OCI-M1 (cell line): Measurements from ENCODE around the gene GPRIN3.

Experiments
- DNase-seq: peaks from one replicate; lab custom pipeline; 2025; lab: John Stamatoyannopoulos, UW

GPRIN3 gene

DNA sequence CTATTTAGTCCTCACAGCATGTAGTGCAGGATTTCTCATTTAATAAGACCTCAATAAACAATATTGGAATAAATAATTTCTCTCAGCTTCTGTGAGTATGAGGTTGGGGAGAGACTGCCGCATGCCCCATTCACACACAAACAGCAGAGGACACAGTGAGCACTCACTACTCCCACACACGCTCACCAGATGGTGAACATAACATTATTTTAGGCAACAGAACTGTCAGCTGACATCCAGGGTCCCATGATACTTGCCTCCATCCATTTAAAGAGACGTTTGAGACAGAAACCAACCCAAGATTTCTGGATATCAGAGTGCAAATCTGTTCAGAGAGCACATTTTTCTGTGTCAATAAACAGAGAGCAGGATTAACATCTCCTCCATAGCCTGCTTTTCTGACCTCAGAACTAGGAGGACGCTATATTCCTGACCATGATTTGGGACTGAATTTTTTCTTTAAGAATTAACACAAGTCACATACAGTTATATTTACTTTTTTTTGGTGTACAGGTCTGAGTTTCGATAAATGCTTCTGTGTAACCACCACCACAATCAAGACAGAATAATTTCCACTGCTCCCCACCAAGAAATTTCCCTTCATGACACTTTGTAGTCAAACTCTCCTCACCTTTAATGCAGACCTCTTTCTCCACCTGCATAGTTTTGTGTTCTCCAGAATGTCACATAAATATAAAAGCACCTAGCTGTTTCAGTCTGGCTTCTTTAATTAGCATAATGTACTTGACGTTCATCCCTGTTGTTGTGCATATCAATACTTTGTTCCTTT, 16.7 kb downstream of the GPRIN3 start:
- peak; percentile 58 for DNase-seq

DNA sequence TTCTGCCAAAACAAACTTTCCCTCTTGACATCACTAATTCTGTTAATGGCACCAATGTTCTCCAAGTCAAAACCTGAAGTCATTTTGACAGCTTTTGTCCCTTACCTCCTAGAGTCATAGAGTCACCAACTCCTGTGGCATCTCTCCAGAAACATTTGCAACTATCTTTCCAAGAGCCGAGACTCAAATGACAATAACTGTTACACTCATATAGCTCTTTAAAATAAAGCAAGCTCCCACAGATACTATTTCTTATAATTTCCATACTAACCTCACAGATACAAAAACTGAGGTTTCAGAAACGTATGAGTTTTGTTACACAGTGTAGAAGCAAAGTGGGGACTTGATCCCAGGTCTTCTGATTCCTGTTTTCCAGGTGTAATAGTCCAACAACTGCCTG, 18.3 kb downstream of the GPRIN3 start:
- no peak for DNase-seq

DNA sequence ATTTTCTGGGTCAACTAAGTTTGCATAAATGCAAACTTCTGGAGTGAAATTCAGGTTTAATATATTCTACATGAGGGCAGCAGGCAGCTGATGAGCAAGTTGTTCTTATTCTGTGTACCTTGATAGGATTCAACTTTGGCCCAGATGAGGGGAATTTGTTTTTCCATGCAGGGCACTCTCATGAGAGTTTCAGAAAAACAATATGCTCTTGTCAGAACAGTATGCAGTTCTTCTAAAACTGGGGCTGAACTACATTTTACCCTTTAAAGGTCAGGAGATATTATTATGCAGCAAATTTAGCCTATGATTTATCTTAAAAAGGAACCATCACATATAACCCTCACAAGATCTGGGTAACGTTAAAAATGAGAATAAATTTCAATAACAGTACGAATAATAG, 19.2 kb downstream of the GPRIN3 start:
- no peak for DNase-seq

DNA sequence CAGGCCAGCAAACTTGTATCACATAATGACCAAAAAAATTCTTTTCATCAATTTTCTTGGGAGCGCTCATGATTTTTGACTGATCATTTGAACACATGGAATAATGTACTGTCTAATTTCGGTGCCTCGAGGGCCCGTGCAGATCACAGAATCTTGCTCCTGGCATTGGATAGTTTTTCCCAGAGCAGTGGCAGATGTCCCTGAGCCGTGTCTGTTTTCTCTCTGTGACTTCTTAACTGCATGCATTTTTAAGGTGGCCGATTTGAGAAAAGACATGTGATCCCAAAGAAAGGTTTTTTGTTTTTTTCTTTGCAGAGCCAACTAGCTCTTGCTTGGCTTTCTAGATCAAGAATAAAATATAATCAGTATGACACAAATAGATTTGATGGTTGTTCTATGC, 19.7 kb downstream of the GPRIN3 start:
- DNase-seq = no peak

DNA sequence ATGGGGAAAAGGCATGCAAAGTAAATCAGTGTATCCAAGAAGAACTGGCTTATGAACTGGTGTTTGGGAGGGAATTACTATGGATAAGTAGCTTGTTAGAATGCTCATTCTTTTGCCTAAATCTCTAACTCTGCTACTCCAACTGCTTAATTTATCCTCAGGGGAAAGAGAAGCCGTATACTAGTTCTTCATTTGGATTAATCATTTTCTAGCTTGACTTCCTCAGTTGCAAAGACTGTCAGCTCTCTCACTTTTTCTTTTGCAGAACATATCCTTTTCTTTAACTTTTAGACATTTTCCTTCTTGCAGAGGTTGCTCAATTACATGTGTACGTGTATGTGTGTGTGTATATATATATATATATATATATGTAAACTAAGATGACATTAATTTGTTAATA, 21.9 kb downstream of the GPRIN3 start:
- no peak for DNase-seq

DNA sequence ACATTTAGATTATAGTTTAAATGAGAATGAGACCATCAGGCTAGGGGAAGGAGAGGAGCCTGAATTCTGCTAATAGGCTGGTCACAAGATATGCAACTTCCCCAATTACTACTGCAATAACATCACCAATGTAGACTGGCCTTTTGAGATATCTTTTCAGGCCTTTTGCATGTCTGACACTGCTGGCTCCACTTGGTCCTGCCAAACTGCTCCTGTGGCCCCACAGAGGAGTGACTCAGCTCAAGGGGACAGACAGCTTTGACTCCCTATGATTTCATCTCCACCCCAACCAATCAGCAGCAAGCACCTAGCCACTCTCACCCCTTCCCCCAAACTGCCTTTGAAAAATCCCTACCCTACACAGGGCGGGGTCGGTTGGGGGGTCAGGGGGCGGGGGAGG, 22.8 kb downstream of the GPRIN3 start:
- DNase-seq = peak; percentile 94

DNA sequence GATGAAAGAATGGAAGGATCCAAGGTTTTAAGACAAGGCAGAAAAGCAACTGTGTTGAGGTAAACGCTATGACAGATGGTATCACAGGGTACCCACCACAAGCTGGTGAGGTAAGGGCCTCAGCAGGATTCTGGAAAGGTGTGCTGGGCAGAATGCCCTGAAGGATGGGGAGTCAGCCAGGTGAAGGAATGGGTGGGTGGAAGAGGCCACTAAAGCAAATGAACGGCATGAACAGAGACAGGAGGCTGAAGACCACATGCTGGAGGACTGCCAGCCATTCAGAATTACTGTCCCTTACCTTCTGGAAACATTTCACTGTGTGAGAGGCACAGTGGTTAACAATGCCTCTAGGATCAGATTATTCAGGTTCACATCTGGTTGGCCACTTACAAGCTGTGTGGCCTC, 23.6 kb downstream of the GPRIN3 start:
- no peak for DNase-seq

DNA sequence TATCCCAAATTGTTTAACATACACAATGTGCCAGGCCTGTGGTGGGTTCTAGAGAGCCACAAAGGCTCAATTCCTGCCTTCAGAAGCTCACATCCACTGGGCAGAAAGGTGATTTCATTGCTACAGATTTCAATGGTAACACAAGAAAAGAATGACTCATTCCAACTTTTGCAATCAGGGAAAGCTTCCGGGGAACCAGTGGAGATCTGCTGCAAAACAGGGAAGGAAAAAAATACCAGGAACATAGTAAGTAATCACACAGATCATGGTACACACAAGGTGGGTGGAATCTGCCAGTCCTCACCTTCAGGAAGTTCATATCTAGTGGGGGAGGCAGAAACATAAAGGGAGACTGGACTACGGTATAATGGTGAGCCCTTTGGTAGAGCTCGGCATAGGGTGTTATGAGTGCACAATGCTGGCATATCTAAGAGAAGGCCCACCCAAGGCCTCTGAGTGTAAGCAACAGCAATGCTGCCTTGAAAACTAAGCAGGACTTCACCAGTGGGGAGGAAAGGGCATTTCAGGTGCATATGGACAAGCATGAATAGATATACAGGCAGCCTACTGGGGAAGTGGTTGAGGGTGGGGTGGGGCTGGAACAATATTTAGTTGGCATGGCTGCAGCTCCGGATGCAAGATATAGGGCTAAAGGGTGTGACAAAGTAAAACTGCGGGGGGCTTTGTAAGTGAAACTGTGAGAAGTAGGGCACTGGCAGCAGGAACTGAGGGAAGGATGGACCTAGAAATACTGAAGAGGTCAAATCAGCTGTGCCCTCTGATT, 24.2 kb downstream of the GPRIN3 start:
- no peak for DNase-seq

DNA sequence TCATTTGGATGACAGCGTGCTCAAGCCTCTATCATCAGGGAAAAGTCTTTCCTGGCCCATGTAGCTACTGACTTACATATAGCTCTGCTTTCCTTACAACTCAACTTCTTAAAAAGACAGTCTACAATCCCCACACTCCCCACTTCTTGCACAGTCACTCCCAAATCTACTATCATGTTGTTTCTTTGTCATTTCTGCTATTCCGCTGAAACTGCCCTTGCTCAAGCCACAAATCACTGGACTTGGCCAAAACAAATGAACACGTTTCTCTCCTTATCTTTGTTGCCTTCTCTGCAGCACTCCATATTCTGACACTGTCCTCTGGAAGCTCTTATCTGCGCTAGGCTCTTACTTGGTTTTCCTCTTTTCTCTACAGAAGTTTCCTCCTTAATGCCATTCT, 28.2 kb downstream of the GPRIN3 start:
- DNase-seq = peak; percentile 91

DNA sequence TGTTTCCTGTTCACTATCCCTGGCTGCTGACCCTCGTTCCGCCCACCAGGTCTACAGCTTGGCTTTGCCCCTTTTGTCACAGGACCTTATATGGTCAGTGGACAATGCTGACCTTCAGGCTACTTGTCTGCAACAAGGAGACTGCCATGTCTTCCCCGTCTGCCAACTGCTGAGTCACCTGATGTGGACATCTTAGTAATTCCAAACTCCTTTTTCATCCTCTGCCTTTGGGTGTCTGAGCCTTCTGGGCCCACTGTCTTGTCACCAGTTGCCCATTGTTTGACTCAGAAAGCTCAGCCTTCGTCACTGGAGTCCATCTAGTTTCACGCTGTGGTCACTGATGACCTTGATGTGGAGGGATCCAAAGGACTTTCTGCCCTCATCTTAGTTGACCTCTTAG, 30.2 kb downstream of the GPRIN3 start:
- DNase-seq = no peak

DNA sequence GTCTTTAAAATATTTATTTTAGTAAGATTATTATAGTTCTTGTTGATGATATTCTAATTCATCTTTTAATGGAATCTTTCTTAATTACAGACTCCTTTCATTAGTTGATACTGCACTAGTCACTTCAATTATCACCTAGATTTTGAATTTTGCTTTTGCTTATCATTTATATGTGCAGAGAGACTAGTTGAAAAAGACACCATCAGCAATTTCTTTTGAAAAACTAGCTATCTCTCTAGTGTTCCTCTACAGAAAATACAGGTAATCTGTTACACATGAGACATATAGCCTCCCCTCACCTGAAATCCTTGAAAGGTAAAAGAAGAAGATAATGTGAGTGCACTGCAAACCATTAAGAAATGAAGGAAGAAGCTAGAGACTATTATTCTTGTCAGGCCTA, 31.3 kb downstream of the GPRIN3 start:
- DNase-seq = no peak

DNA sequence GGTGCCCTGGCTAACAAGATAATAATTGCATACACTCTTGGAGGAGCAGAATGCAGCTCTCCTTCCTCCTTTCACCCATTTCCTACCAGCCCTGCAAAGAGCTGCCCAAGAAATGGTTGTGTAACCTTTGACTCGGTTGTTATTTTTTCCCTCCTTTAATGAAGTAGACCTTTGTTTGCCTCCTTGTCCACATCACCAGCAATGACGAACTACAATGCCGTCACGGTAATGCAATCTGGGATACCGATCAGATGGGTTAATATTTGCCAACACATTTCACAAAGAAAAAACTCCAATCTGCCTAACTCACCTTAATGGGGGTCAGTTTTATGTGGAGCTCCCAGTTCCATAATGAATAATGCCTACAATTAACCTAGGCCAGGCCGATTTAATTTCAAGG, 32.0 kb downstream of the GPRIN3 start:
- DNase-seq = no peak

DNA sequence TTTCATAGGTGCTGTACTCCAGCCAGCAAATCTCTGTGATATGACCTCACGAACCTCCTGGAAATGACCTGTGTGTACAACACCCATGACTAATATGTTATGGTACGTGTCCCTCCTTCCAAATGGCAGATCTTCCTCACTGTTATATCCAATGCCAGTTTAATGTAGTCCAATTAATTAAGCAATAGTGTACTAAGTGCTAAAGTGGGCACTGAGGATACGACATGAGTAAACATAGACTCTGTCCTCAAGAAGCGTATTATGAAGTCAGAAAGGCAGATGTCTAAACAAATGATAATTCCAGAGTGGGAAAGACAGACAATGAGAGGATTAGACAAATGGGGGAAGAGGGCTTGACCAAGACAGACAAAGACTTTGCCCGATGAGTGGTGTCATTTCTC, 33.9 kb downstream of the GPRIN3 start:
- no peak for DNase-seq

DNA sequence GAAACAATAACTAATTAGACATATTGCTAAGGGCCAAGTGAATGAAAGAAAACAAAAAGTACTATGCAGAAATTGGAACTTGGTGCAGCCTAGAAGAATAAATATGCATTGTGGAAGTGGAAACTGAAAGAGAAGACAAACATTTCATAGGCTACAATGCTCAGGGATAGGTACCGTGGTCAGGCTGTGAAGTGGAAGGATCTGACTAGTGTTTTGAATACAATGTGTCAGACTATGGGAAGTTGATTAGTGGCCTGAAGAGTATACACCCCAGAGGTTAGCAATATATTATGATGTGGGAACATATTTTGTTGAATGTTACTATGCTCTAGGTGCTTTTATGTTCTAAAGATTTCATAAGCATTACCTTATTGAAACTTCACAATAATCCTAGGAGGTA, 36.8 kb downstream of the GPRIN3 start:
- no peak for DNase-seq

DNA sequence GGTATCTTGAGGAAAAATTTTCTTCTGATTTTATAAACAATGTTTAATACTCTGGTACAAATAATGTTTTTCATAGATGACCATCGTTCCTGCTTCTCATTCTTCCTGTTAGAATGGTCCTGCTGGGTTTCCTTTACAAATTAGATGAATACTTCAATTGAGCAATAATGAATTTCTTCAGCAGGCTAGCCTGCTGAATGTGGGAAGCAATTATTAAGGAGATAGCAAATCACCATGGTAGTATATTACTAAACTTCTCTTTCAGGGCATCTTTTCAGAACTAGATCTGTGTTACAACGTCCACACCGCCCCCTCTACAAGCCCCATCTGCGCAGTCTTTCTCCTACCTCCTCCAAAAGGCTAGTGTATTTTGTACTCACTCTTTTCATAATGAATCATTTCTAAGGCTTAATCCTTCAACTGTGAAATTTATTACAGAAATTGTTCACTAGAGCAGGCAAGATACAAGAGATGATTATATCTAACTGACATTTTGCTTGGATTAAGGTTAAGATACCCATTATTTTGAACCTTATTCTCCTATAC, 38.4 kb downstream of the GPRIN3 start:
- no peak for DNase-seq

DNA sequence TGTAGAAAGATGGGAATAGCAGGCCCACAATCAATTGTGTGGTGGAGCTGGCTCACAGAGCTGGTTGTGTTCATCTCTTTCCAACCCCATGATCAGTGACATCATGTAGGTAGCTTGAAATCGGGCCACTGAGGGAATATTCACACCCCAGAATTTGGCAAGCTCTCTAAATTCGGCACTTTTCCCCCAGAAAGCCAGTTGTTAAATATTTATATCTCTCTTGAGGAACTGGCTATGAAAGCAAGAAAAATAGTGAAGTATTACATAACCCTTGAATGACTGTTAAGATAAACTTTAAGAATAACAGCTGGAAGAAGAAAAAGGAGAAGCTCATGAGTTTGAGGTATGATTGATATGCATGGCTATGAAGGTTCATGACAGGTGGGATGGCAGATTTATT, 38.9 kb downstream of the GPRIN3 start:
- DNase-seq = peak; percentile 55

DNA sequence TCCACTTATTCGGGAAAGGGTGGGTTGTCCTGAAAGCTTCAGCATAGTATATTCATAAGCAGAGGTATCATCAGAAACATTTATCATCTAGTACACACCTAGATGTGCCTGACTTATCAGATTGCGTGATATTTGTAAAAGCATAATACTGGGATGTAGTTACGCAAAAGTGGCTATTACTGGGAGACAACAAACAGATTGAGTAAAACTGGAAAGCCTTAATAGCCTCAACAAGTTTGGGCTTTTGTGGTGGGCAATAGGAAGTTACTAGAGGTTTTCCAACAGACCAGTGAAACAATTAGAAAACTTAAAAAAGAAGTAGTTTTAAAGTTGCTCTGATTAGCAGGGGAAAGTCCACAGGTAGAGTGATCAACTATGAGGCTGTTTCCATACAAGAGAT, 39.8 kb downstream of the GPRIN3 start:
- no peak for DNase-seq

DNA sequence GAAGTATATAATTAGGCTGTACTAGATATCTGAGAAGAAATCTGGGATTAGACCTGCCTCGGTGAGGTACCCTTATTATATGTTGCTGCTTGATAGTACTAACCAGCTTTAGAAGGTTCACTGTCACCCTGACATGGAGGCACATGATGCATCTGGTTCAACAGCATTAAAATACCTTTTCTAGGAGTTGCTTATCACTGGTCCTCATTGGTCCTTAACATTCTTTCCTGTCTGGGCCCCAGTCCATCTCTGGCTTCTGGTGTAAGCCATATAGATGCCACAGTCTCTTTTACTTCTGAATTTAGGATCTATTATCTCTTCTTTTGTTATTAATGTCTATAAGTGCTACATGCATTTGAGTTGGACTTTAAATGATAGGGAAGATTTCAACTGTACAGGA, 40.2 kb downstream of the GPRIN3 start:
- DNase-seq = no peak

DNA sequence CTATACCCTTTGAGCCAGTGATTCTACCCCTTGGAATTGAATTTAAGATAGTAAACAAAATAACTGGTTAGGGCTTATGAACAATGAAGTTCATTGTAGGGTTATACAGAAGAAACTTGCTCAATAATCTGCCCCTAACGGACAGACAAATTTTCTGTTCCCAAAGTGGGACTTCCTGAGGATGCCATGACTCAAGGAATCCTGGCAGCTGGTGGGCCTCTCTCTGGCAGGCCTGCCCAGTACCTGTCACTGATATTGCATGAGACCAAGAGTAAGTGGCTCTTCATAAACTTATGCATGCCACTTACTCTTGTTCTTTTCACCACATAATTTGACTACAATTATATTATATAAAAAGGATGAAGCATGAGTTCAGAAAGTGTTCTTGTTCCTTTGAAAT, 41.5 kb downstream of the GPRIN3 start:
- no peak for DNase-seq

DNA sequence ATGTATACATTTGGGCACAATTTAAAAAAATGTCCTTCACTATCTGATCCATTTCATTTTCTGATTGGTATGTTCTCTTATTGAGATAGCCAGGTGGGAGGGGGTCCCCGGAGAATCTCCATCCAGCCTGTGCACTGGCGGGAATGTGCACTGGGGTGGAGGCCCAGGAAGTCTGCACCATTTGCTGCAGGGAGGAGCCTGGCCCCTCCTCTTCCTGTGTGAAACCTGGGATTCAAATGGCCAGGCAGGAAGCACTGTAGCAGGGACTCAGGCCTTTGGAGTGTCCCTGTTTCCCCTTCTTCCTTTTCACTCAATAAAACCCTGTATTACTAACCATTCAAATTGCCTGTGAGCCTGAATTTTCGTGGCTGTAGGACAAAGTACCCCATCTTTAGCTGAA, 44.3 kb downstream of the GPRIN3 start:
- no peak for DNase-seq

DNA sequence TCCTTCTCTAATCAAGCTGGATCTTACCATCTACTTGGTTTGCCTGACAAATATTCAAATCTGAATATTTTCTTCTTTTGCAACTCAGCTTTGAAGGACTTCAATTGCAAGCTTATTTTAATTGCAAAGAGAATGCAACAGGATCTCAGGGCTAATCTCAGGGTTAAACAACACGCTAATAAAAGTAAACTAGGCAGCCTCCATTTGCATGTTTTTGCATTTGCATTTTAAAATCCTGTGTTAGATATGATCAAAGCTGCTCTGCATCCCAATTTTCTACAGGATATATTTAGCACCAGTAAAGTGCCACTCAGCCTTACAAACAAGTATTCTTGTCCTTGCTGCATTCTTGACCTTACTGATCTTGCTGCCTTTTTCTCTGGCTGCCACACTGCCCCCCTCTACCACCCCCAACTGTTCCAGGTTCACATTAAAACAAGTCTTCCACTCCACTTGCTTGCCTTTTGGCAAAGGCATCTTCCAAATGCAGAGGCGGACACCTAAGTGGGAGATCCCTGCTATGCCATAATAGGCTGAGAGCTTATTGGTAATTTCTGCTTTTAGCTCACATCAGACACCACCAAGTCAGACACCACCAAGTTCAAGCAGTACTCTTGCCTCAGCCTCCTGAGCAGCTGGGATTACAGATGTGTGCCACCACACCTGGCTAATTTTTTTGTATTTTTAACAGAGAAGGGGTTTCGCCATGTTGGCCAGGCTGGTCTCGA, 48.1 kb downstream of the GPRIN3 start:
- no peak for DNase-seq

DNA sequence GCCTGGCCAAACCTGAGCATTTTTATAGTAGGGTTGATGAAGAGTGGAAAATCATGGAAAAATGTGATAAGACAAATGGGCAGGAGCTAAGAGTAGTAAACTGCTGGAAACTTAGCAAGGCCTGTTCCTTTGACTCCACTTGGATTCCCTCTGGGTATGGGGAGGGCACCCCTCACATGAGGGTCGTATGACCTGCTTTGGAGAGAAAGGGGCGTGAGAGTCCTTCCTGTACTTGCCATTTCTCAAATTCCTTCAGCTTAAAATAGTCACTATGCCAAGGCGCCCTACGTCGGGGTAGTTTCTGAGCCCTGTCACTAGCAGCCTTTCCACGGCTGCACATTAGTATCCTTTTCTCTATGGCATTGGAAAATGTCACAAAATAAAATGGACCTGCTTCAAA, 49.1 kb downstream of the GPRIN3 start:
- DNase-seq = no peak

DNA sequence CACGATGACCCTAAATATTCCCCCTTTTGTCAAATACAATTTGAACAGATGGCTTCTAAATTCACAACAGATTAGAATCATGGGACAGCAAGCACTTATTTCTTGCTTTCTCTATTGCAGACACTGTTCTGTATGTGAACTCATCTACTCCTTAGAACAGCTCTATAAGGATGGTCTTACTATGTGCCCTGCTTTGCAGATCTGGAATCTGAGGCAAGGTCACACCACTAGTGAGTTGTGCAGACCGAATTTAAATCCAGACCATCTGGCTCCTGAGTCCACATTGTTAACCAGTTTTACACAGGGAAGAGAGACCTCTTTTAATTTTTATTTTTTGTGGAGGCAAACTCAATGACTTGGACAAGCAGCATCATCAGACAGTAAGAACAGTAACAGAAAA, 50.2 kb downstream of the GPRIN3 start:
- no peak for DNase-seq
